ENCODE results near the gene HOTAIR.

The HOTAIR gene

GRCh38 chr12:53971686-53972085, 3.1 kb downstream of the HOTAIR start:
- no peaks in the 10 kb centered on the region for H3K9me3 ChIP-seq (replicated peaks; ENCODE audit: insufficient read depth, low read length)
- no peak overlapping the region for H3K4me3 ChIP-seq (ENCODE audit: low read length)
- no peaks in the 10 kb centered on the region; the same call in 1 of the 2 replicates for H4K20me1 ChIP-seq (ENCODE audit: insufficient read depth, low read length)
- H3K79me2 ChIP-seq (ENCODE audit: low read length), result no peaks in the 10 kb centered on the region
- H3K4me1 ChIP-seq (ENCODE audit: low read length), result no peaks in the 10 kb centered on the region
- no peak overlapping the region for H3K9ac ChIP-seq (ENCODE audit: low read length)
- TF ChIP-seq CTCF (IDR thresholded peaks at IDR 0.05; ENCODE audit: low read length), result no peak
- TF ChIP-seq EZH2 (optimal IDR thresholded peaks at IDR 0.05; ENCODE audit: low read depth, low read length), result no peak
- no peak for TF ChIP-seq EZH2phosphoT487 (IDR thresholded peaks at IDR 0.05; ENCODE audit: low read length)
- DNase-seq, result no peak
- no peak overlapping the region for H3K4me2 ChIP-seq (ENCODE audit: low read depth, low read length)
- H3K27me3 ChIP-seq (replicated peaks; ENCODE audit: insufficient read depth, low read length), result peaks cover 97% of the 10 kb centered on the region
- H2AFZ ChIP-seq (ENCODE audit: low read length), result no peak overlapping the region
- no peak overlapping the region for H3K27ac ChIP-seq (ENCODE audit: low read length)
- peaks cover 4% of the 10 kb centered on the region; the same call in 1 of the 2 replicates for H3F3A ChIP-seq (ENCODE audit: insufficient read depth, low read length)
- H3K9me2 ChIP-seq (replicated peaks; ENCODE audit: insufficient read depth, low read length), result no peaks in the 10 kb centered on the region
- H3K36me3 ChIP-seq (replicated peaks; ENCODE audit: insufficient read depth, low read length), result no peaks in the 10 kb centered on the region

GRCh38 chr12:53971129-53971528, 3.6 kb downstream of the HOTAIR start:
- H3K9ac ChIP-seq (ENCODE audit: low read length), result no peak overlapping the region
- no peak overlapping the region for H3K4me2 ChIP-seq (ENCODE audit: low read depth, low read length)

GRCh38 chr12:53970451-53970850, 4.3 kb downstream of the HOTAIR start:
- peaks cover 97% of the 10 kb centered on the region for H3K27me3 ChIP-seq (replicated peaks; ENCODE audit: insufficient read depth, low read length)
- no peak overlapping the region for H3K9ac ChIP-seq (ENCODE audit: low read length)
- H3K79me2 ChIP-seq (ENCODE audit: low read length), result no peaks in the 10 kb centered on the region
- no peaks in the 10 kb centered on the region for H3K4me1 ChIP-seq (ENCODE audit: low read length)
- TF ChIP-seq EZH2 (optimal IDR thresholded peaks at IDR 0.05; ENCODE audit: low read depth, low read length) (no peak), EZH2phosphoT487 (IDR thresholded peaks at IDR 0.05; ENCODE audit: low read length) (no peak), CTCF (IDR thresholded peaks at IDR 0.05; ENCODE audit: low read length) (no peak)
- peaks cover 4% of the 10 kb centered on the region; the same call in 1 of the 2 replicates for H3F3A ChIP-seq (ENCODE audit: insufficient read depth, low read length)
- H3K4me3 ChIP-seq (ENCODE audit: low read length), result no peak overlapping the region
- H3K4me2 ChIP-seq (ENCODE audit: low read depth, low read length), result no peak overlapping the region
- no peaks in the 10 kb centered on the region for H3K9me3 ChIP-seq (replicated peaks; ENCODE audit: insufficient read depth, low read length)
- H3K9me2 ChIP-seq (replicated peaks; ENCODE audit: insufficient read depth, low read length), result no peaks in the 10 kb centered on the region
- H3K27ac ChIP-seq (ENCODE audit: low read length), result no peak overlapping the region
- no peaks in the 10 kb centered on the region for H3K36me3 ChIP-seq (replicated peaks; ENCODE audit: insufficient read depth, low read length)
- no peaks in the 10 kb centered on the region; the same call in 1 of the 2 replicates for H4K20me1 ChIP-seq (ENCODE audit: insufficient read depth, low read length)
- H2AFZ ChIP-seq (ENCODE audit: low read length), result no peak overlapping the region
- no peak for DNase-seq

More at GRCh38 chr12:53971129-53971528, 3.6 kb downstream of the HOTAIR start:
- no peaks in the 10 kb centered on the region for H3K9me2 ChIP-seq (replicated peaks; ENCODE audit: insufficient read depth, low read length)
- no peak overlapping the region for H3K4me3 ChIP-seq (ENCODE audit: low read length)
- no peaks in the 10 kb centered on the region; the same call in 1 of the 2 replicates for H4K20me1 ChIP-seq (ENCODE audit: insufficient read depth, low read length)
- H3F3A ChIP-seq (ENCODE audit: insufficient read depth, low read length), result peaks cover 4% of the 10 kb centered on the region; the same call in 1 of the 2 replicates
- no peak overlapping the region for H3K27ac ChIP-seq (ENCODE audit: low read length)
- DNase-seq, result no peak
- no peaks in the 10 kb centered on the region for H3K9me3 ChIP-seq (replicated peaks; ENCODE audit: insufficient read depth, low read length)
- no peaks in the 10 kb centered on the region for H3K79me2 ChIP-seq (ENCODE audit: low read length)
- H3K27me3 ChIP-seq (replicated peaks; ENCODE audit: insufficient read depth, low read length), result peaks cover 97% of the 10 kb centered on the region
- H3K36me3 ChIP-seq (replicated peaks; ENCODE audit: insufficient read depth, low read length), result no peaks in the 10 kb centered on the region
- no peaks in the 10 kb centered on the region for H3K4me1 ChIP-seq (ENCODE audit: low read length)
- TF ChIP-seq EZH2 (optimal IDR thresholded peaks at IDR 0.05; ENCODE audit: low read depth, low read length), result no peak
- no peak for TF ChIP-seq EZH2phosphoT487 (IDR thresholded peaks at IDR 0.05; ENCODE audit: low read length)
- no peak for TF ChIP-seq CTCF (IDR thresholded peaks at IDR 0.05; ENCODE audit: low read length)
- H2AFZ ChIP-seq (ENCODE audit: low read length), result no peak overlapping the region

Data from MM.1S (cell line).